GM12878 (cell line): Measurements from ENCODE around the gene SNX15. TPM values are rescaled to one million over a fixed set of nuclear protein-coding genes. Genes with fewer than 3 reads are reported as not detected.
A peak's percentile ranks its signal among the peaks of the same experiment; 100 is the strongest.

Experiments used
- CHD2 ChIP-seq: IDR thresholded peaks from 2 replicates; pipeline ENCODE4 v1.6.1; 2011; ENCODE audit warnings: low read depth, low read length, improper control_type of control experiment, borderline replicate concordance
- CHD4 ChIP-seq: fragments of 200-600 bp; sonication (generic); IDR thresholded peaks from 2 replicates; pipeline ENCODE4 v1.6.1; 2016; ENCODE audit warnings: mild to moderate bottlenecking
- EED ChIP-seq: sonication (generic); IDR thresholded peaks from 2 replicates; pipeline ENCODE4 v1.6.1; 2016; ENCODE audit warnings: antibody characterized with exemption, low read depth
- EGR1 ChIP-seq, 2 experiments: IDR thresholded peaks; 1 replicate in 1 of 2; 2 replicates in 1 of 2; pipeline ENCODE4 v1.6.1; 2011 to 2012; ENCODE audit warnings: low read depth in 2 of 2, low read length in 2 of 2, borderline replicate concordance in 1 of 2, mild to moderate bottlenecking in 1 of 2, moderate library complexity in 1 of 2
- FOXK2 ChIP-seq: fragments of 450-650 bp; IDR thresholded peaks from 2 replicates; pipeline ENCODE4 v1.6.1; 2017; ENCODE audit warnings: mild to moderate bottlenecking, moderate library complexity
- GATAD2B ChIP-seq: fragments of 450-650 bp; conservative IDR thresholded peaks from 2 replicates; pipeline ENCODE4 v1.6.1; 2017; ENCODE audit warnings: low read depth, mild to moderate bottlenecking, moderate library complexity
- MEF2A ChIP-seq: IDR thresholded peaks from 2 replicates; pipeline ENCODE4 v1.6.1; 2011; ENCODE audit warnings: low read depth, mild to moderate bottlenecking, low read length, moderate library complexity; ENCODE audit not compliant: insufficient read depth
- NR2F1 ChIP-seq: fragments of 450-650 bp; conservative IDR thresholded peaks from 2 replicates; pipeline ENCODE4 v1.6.1; 2017; ENCODE audit warnings: mild to moderate bottlenecking
- NRF1 ChIP-seq: conservative IDR thresholded peaks from 2 replicates; pipeline ENCODE4 v1.6.1; 2011; ENCODE audit warnings: mild to moderate bottlenecking, low read depth, low read length, improper control_type of control experiment
- PAX5 ChIP-seq: IDR thresholded peaks from 2 replicates; pipeline ENCODE4 v1.6.1; 2011; ENCODE audit warnings: low read depth, low read length, borderline replicate concordance
- PAX8 ChIP-seq: fragments of 450-650 bp; IDR thresholded peaks from 2 replicates; pipeline ENCODE4 v1.6.1; 2017; ENCODE audit warnings: mild to moderate bottlenecking, moderate library complexity
- POLR2A ChIP-seq: IDR thresholded peaks from 2 replicates; pipeline ENCODE4 v1.6.1; 2011; ENCODE audit warnings: low read depth, mild to moderate bottlenecking, low read length
- RUNX3 ChIP-seq: IDR thresholded peaks from 2 replicates; pipeline ENCODE4 v1.6.1; 2012; ENCODE audit warnings: low read length, inconsistent platforms
- SREBF1 ChIP-seq: IDR thresholded peaks from 2 replicates; pipeline ENCODE4 v1.6.1; 2012; ENCODE audit warnings: mild to moderate bottlenecking, low read length
- SRF ChIP-seq, 2 experiments: IDR thresholded peaks; 2 replicates each; pipeline ENCODE4 v1.6.1; 2011; ENCODE audit warnings: low read depth in 2 of 2, low read length in 2 of 2, mild to moderate bottlenecking in 1 of 2, moderate library complexity in 1 of 2
- STAT3 ChIP-seq: IDR thresholded peaks from 2 replicates; pipeline ENCODE4 v1.6.1; 2011; ENCODE audit warnings: low read depth, low read length, improper control_type of control experiment
- TBL1XR1 ChIP-seq: IDR thresholded peaks from 2 replicates; pipeline ENCODE4 v1.6.1; 2012; ENCODE audit warnings: low read depth, low read length, improper control_type of control experiment
- TCF7 ChIP-seq: IDR thresholded peaks from 2 replicates; pipeline ENCODE4 v1.6.1; 2014; ENCODE audit warnings: antibody characterized with exemption, borderline replicate concordance
- ZSCAN29 ChIP-seq: fragments of 450-650 bp; IDR thresholded peaks from 2 replicates; pipeline ENCODE4 v1.6.1; 2017; ENCODE audit warnings: mild to moderate bottlenecking, moderate library complexity
- polyA plus RNA-seq, 11 experiments: library from polyadenylated mRNA; depleted of rRNA in 4 of 11; unstranded in 6 of 11; stranded (reverse) in 5 of 11; fragments of >200 nt; fragmentation: Nextera tagmentation in 4 of 11; fragmentation: Illumina TruSeq in 1 of 11; extraction: Ambion mirVana in 4 of 11; extraction: Trizol in 1 of 11; gene quantifications; 1 replicate in 1 of 11; 2 replicates in 10 of 11; pipeline versions ENCODE4 v1.2.1 to v1.2.3, GENCODE V29; 2011 to 2016; ENCODE audit warnings: inconsistent platforms in 2 of 11, missing spikeins in 2 of 11, low read depth in 1 of 11
- total RNA-seq, 4 experiments: library from RNA; depleted of rRNA in 3 of 4; stranded (reverse); fragments of >200 nt in 3 of 4; fragmentation: Illumina TruSeq in 1 of 4; extraction: Trizol in 1 of 4; gene quantifications; 2 replicates each; pipeline versions ENCODE4 v1.2.1 to v1.2.3, GENCODE V29; 2013 to 2021
- TF ChIP-seq, protein P1 (sequence below): fragments of 450-650 bp; conservative IDR thresholded peaks from 2 replicates; pipeline ENCODE4 v1.6.1; 2017; ENCODE audit warnings: mild to moderate bottlenecking, moderate library complexity
- TF ChIP-seq, protein P2 (sequence below): fragments of 450-650 bp; IDR thresholded peaks from 2 replicates; pipeline ENCODE4 v1.6.1; 2017; ENCODE audit warnings: mild to moderate bottlenecking, moderate library complexity
- TF ChIP-seq, protein P3 (sequence below): fragments of 450-650 bp; IDR thresholded peaks from 2 replicates; pipeline ENCODE4 v1.6.1; 2018; ENCODE audit warnings: borderline replicate concordance, mild to moderate bottlenecking; ENCODE audit not compliant: partially characterized antibody

The SNX15 gene
- total and polyA plus RNA-seq, 10 of the 15 experiments (the other 5 are each of a cell fraction or from before 2014, with no cell fraction given): 2.4 to 24.0 (median 16.1) TPM

DNA sequence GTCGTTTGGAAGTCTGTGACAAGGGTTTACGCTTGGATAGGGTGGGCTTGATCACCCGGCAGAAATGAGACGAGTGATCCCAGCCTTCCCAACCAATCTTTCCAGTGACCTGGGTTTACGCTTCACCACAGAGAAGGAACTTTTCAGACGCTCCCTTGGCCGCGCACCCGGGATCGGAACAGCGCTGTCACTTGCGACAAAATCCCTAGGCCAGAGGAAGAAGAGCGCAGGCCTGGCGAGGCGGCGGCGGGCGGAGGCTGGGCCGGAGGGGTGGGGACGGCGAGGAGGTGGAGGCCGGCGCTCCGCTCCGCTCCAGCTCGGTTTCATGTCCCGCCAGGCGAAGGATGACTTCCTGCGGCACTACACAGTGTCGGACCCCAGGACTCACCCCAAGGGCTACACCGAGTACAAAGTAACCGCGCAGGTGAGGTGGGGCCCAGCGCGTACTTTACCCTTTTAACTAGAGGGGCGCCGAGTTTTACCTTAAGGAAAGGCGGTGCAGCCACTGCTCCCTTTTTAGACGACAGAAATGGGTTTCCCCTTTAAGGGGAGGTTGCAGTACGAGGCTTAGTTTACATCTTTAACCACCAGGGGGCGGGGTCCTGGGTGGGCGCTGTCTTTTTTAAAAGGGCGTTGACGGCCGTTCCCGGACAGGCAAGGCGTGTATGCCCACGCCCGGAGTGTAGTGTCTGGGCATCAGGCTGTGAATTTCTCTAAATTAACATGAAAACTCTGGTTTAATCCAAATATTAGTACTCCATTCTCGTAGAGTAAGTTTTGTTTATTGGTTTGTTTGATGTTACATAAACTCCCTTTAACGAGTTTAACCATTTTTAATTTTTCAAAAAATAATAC is at the start of gene SNX15 (continued):
- TF ChIP-seq EGR1 (IDR thresholded peaks at IDR 0.05; ENCODE audit: borderline replicate concordance in 1 of 2, low read depth in 2 of 2, low read length in 2 of 2): peak in 1 of 2 experiments; percentile 49; a peak in 2 of 3 replicates
- 0 out of 4 replicates have a peak, but pooled peaks of 1 of the 2 experiments have one; percentile 7 for TF ChIP-seq SRF (IDR thresholded peaks at IDR 0.05; ENCODE audit: low read depth in 2 of 2, low read length in 2 of 2)
- no peak for TF ChIP-seq EED
- no peak for TF ChIP-seq SREBF1
- TF ChIP-seq ZSCAN29: no peak
- peak; percentile 51; the same call in 1 of the 2 replicates for TF ChIP-seq MEF2A
- TF ChIP-seq, protein P1, sequence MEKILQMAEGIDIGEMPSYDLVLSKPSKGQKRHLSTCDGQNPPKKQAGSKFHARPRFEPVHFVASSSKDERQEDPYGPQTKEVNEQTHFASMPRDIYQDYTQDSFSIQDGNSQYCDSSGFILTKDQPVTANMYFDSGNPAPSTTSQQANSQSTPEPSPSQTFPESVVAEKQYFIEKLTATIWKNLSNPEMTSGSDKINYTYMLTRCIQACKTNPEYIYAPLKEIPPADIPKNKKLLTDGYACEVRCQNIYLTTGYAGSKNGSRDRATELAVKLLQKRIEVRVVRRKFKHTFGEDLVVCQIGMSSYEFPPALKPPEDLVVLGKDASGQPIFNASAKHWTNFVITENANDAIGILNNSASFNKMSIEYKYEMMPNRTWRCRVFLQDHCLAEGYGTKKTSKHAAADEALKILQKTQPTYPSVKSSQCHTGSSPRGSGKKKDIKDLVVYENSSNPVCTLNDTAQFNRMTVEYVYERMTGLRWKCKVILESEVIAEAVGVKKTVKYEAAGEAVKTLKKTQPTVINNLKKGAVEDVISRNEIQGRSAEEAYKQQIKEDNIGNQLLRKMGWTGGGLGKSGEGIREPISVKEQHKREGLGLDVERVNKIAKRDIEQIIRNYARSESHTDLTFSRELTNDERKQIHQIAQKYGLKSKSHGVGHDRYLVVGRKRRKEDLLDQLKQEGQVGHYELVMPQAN: peak; percentile 97
- no peak for TF ChIP-seq GATAD2B
- TF ChIP-seq NRF1: no peak; the same call in 1 of the 2 replicates
- TF ChIP-seq, protein P2, sequence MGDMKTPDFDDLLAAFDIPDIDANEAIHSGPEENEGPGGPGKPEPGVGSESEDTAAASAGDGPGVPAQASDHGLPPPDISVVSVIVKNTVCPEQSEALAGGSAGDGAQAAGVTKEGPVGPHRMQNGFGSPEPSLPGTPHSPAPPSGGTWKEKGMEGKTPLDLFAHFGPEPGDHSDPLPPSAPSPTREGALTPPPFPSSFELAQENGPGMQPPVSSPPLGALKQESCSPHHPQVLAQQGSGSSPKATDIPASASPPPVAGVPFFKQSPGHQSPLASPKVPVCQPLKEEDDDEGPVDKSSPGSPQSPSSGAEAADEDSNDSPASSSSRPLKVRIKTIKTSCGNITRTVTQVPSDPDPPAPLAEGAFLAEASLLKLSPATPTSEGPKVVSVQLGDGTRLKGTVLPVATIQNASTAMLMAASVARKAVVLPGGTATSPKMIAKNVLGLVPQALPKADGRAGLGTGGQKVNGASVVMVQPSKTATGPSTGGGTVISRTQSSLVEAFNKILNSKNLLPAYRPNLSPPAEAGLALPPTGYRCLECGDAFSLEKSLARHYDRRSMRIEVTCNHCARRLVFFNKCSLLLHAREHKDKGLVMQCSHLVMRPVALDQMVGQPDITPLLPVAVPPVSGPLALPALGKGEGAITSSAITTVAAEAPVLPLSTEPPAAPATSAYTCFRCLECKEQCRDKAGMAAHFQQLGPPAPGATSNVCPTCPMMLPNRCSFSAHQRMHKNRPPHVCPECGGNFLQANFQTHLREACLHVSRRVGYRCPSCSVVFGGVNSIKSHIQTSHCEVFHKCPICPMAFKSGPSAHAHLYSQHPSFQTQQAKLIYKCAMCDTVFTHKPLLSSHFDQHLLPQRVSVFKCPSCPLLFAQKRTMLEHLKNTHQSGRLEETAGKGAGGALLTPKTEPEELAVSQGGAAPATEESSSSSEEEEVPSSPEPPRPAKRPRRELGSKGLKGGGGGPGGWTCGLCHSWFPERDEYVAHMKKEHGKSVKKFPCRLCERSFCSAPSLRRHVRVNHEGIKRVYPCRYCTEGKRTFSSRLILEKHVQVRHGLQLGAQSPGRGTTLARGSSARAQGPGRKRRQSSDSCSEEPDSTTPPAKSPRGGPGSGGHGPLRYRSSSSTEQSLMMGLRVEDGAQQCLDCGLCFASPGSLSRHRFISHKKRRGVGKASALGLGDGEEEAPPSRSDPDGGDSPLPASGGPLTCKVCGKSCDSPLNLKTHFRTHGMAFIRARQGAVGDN: peak; percentile 77
- peak; percentile 76 for TF ChIP-seq RUNX3
- no peak; the same call in 1 of the 2 replicates for TF ChIP-seq NR2F1
- TF ChIP-seq FOXK2: no peak
- no peak for TF ChIP-seq TCF7
- TF ChIP-seq CHD2: peak; percentile 38; the same call in 1 of the 2 replicates
- no peak for TF ChIP-seq STAT3
- TF ChIP-seq TBL1XR1: no peak; the same call in 1 of the 2 replicates
- TF ChIP-seq, protein P3, sequence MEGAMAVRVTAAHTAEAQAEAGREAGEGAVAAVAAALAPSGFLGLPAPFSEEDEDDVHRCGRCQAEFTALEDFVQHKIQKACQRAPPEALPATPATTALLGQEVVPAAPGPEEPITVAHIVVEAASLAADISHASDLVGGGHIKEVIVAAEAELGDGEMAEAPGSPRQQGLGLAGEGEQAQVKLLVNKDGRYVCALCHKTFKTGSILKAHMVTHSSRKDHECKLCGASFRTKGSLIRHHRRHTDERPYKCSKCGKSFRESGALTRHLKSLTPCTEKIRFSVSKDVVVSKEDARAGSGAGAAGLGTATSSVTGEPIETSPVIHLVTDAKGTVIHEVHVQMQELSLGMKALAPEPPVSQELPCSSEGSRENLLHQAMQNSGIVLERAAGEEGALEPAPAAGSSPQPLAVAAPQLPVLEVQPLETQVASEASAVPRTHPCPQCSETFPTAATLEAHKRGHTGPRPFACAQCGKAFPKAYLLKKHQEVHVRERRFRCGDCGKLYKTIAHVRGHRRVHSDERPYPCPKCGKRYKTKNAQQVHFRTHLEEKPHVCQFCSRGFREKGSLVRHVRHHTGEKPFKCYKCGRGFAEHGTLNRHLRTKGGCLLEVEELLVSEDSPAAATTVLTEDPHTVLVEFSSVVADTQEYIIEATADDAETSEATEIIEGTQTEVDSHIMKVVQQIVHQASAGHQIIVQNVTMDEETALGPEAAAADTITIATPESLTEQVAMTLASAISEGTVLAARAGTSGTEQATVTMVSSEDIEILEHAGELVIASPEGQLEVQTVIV: peak; percentile 96
- TF ChIP-seq PAX5: no peak
- TF ChIP-seq CHD4: no peak; the same call in 1 of the 2 replicates
- no peak for TF ChIP-seq PAX8
- TF ChIP-seq POLR2A: peak; percentile 78
